Sigmoid colon (tissue), 7 donors: ENCODE measurements around the gene IGIP. TPM values are rescaled to one million over a fixed set of nuclear protein-coding genes. Genes with fewer than 3 reads are reported as not detected.
A peak's percentile ranks its signal among the peaks of the same experiment; 100 is the strongest.

Source experiments
- DNase-seq: peaks from one replicate; pipeline ENCODE4 v3.0.0-alpha.2; 2019
- H3K27ac ChIP-seq, 4 donors: fragments of 200-600 bp; sonication (generic); one replicate each; pipeline ENCODE4 v1.5.1; 2016 to 2019; ENCODE audit warnings: mild to moderate bottlenecking in 1 of 4
- H3K27me3 ChIP-seq, 3 donors: fragments of 200-600 bp; sonication (generic); one replicate each; pipeline ENCODE4 v1.5.1; 2019; ENCODE audit warnings: mild to moderate bottlenecking in 1 of 3
- H3K36me3 ChIP-seq, 4 donors: fragments of 200-600 bp; sonication (generic); one replicate each; pipeline ENCODE4 v1.5.1; 2016 to 2019
- H3K4me1 ChIP-seq, 4 donors: fragments of 200-600 bp; sonication (generic); one replicate each; pipeline ENCODE4 v1.5.1; 2017 to 2019
- H3K4me3 ChIP-seq, 4 donors: fragments of 200-600 bp; sonication (generic); one replicate each; pipeline ENCODE4 v1.5.1; 2017 to 2019; ENCODE audit warnings: mild to moderate bottlenecking in 2 of 4, moderate library complexity in 1 of 4
- H3K9me3 ChIP-seq, 4 donors: fragments of 200-600 bp in 3 of 4; sonication (generic) in 3 of 4; one replicate each; pipeline versions ENCODE4 v1.5.1 to v1.6.1; 2013 to 2019
- CTCF ChIP-seq, 4 experiments: fragments of 450-650 bp in 3 of 4; fragments of 200-600 bp in 1 of 4; IDR thresholded peaks; one replicate each; pipeline ENCODE4 v1.5.1; 2016 to 2019; ENCODE audit warnings: antibody characterized with exemption in 4 of 4, mild to moderate bottlenecking in 3 of 4, moderate library complexity in 2 of 4
- EP300 ChIP-seq, 4 donors: sonication (generic); formaldehyde crosslinking; IDR thresholded peaks; one replicate each; pipeline ENCODE4 v1.6.1; 2017; ENCODE audit warnings: antibody characterized with exemption in 4 of 4
- POLR2A ChIP-seq, 2 donors: fragments of 450-650 bp; IDR thresholded peaks; one replicate each; pipeline ENCODE4 v1.6.1; 2016; ENCODE audit warnings: antibody characterized with exemption in 2 of 2, mild to moderate bottlenecking in 2 of 2, moderate library complexity in 2 of 2
- POLR2AphosphoS5 ChIP-seq, 4 donors: sonication (generic); formaldehyde crosslinking; IDR thresholded peaks; one replicate each; pipeline ENCODE4 v1.6.1; 2017; ENCODE audit warnings: antibody characterized with exemption in 4 of 4
- WGBS, 2 donors: extraction: QIAGEN DNeasy Blood & Tissue Kit; methylation state at CpG; one replicate each; pipeline ENCODE4 v1.1.7; 2013; 5-methylcytosine and 5-hydroxymethylcytosine counted together
- intact Hi-C: fragments of 100-400 bp; cut with DNase I; formaldehyde crosslinking; loops from one replicate; pipeline ENCODE4 v1.15.1; 2023
- polyA plus RNA-seq, 3 donors: library from polyadenylated mRNA; stranded (reverse); fragments of 200-250 nt; gene quantifications; one replicate each; pipeline ENCODE4 v1.2.3, GENCODE V29; 2013
- total RNA-seq, 4 donors: library from RNA; depleted of rRNA; stranded (reverse); fragments of >200 nt; gene quantifications; one replicate each; pipeline ENCODE4 v1.1.0, GENCODE V29; 2016
- donor health status: healthy with polysubstance abuse.
- donor health status: Bipolar disorder and iron deficiency.
- donor health status: healthy.

Gene IGIP
- total and polyA plus RNA-seq, 7 donors = 3.5 to 35.2 (median 24.7) TPM

DNA sequence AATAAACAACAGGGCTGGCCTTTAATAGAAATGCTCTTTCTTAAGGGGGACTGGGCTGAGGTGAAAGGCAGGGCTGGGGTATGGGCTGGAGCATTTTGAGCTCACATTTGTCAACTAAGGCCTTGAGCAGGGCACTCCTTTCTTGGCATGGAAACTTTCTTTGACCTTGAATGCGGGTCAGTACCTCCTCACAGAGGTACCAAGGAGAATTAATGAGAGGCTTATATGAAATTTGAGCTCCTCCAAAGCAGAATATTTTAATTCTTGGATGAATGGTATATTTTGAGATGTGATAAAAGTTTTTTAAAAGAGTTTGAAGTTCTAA is 52.3 kb downstream of the IGIP start:
- no peak for DNase-seq
- Histone ChIP-seq H3K4me3 (no peak overlapping the region), H3K4me1 (peaks cover 0 to 53% (median 46%) of the 10 kb centered on the region in 4 donors)

GRCh38 chr5:140178482-140179116 is 52.9 kb downstream of the IGIP start:
- intact Hi-C loops = loop anchor here (5.0 kb wide), 2 partner anchors 64 to 169 kb away; partner anchors contain the start of gene HBEGF
- whole genome bisulfite sequencing, 2 donors = 73% methylated on average over 6 of the region's 6 CpGs
- Histone ChIP-seq H3K27me3 (no peaks in the 10 kb centered on the region), H3K4me1 (peaks cover 0 to 56% (median 49%) of the 10 kb centered on the region in 4 donors), H3K9me3 (no peaks in the 10 kb centered on the region), H3K4me3 (no peak overlapping the region), H3K36me3 (no peaks in the 10 kb centered on the region), H3K27ac (peak overlapping the region; percentile 41 to 77 (median 65))
- DNase-seq = no peak
- TF ChIP-seq CTCF (IDR thresholded peaks at IDR 0.05) (no peak), POLR2AphosphoS5 (IDR thresholded peaks at IDR 0.05) (no peak), EP300 (IDR thresholded peaks at IDR 0.05) (no peak), POLR2A (IDR thresholded peaks at IDR 0.05) (no peak)

More for the DNA sequence above, 52.3 kb downstream of the IGIP start:
- Histone ChIP-seq H3K27me3 (no peaks in the 10 kb centered on the region), H3K36me3 (no peaks in the 10 kb centered on the region), H3K27ac (peak overlapping the region; percentile 41 to 77 (median 65)), H3K9me3 (no peaks in the 10 kb centered on the region)
- WGBS, 2 donors = 25 to 66% methylated on average over 1 of the region's 1 CpG
- intact Hi-C loops = loop anchor here (5.0 kb wide), 2 partner anchors 64 to 169 kb away; partner anchors contain the start of gene HBEGF
- TF ChIP-seq CTCF (IDR thresholded peaks at IDR 0.05) (no peak), POLR2A (IDR thresholded peaks at IDR 0.05) (no peak), EP300 (IDR thresholded peaks at IDR 0.05) (no peak), POLR2AphosphoS5 (IDR thresholded peaks at IDR 0.05) (no peak)

Other genes starting within 250 kb of the IGIP start
- 10 to 100 TPM in 1 of 4 donors, 1 to 10 TPM in 3; 3.4 to 11.9 (median 5.6) TPM for gene NRG2, start 82.6 kb upstream of the IGIP start, total RNA-seq
- under 1 TPM in 1 of 3 donors, not detected in 2; 0.80 TPM for gene NRG2, start 82.6 kb upstream of the IGIP start, polyA plus RNA-seq
- 10 to 100 TPM; 36.4 to 59.8 (median 40.3) TPM for gene PURA, start 11.8 kb upstream of the IGIP start, total RNA-seq
- gene PURA, start 11.8 kb upstream of the IGIP start, polyA plus RNA-seq = 1 to 10 TPM; 3.6 to 4.8 (median 4.2) TPM
- 10 to 100 TPM; 23.8 to 51.7 (median 36.2) TPM for gene CYSTM1, start 49.3 kb downstream of the IGIP start, total RNA-seq
- 100 to 1,000 TPM; 207 to 597 (median 398) TPM for gene CYSTM1, start 49.3 kb downstream of the IGIP start, polyA plus RNA-seq
- gene PFDN1, start 177.2 kb downstream of the IGIP start, total RNA-seq = 100 to 1,000 TPM in 3 of 4 donors, 10 to 100 TPM in 1; 88.2 to 159 (median 123) TPM
- gene PFDN1, start 177.2 kb downstream of the IGIP start, polyA plus RNA-seq = 10 to 100 TPM; 61.8 to 85.9 (median 78.4) TPM
- 10 to 100 TPM in 2 of 4 donors, 1 to 10 TPM in 2; 4.7 to 17.6 (median 10.4) TPM for gene HBEGF, start 220.7 kb downstream of the IGIP start, total RNA-seq
- gene HBEGF, start 220.7 kb downstream of the IGIP start, polyA plus RNA-seq = 10 to 100 TPM in 2 of 3 donors, 1 to 10 TPM in 1; 5.4 to 15.0 (median 11.6) TPM
- gene SLC4A9, start 234.3 kb downstream of the IGIP start, total RNA-seq = not detected
- gene SLC4A9, start 234.3 kb downstream of the IGIP start, polyA plus RNA-seq = under 1 TPM in 1 of 3 donors, not detected in 2; 0.25 TPM